ENCODE data around the gene SLC1A4.
"Not testable (repeated sequence)": the region's sequence is repeated elsewhere in the genome, so short reads cannot be mapped to it uniquely, and the experiment has no call there.

SLC1A4 gene

GRCh38 chr2:65023742-65024141, 34.5 kb downstream of the SLC1A4 start:
- DNase-seq (ENCODE audit: low read depth, low spot score), result no peak
- peak overlapping the region; percentile 73 for H3K27ac ChIP-seq

GRCh38 chr2:65024149-65024829, 35.1 kb downstream of the SLC1A4 start:
- H3K27ac ChIP-seq, result peak overlapping the region; percentile 73
- peak; percentile 27 for DNase-seq (ENCODE audit: low read depth, low spot score)

GRCh38 chr2:65025453-65026123, 36.4 kb downstream of the SLC1A4 start:
- H3K27ac ChIP-seq, result no peak overlapping the region
- DNase-seq (ENCODE audit: low read depth, low spot score), result no peak

- DNase-seq (ENCODE audit: low read depth, low spot score), result no peak
- H3K27ac ChIP-seq, result no peak overlapping the region
Observed at GRCh38 chr2:65026154-65026553, 37.0 kb downstream of the SLC1A4 start.

- H3K27ac ChIP-seq, result no peak overlapping the region
- no peak for DNase-seq (ENCODE audit: low read depth, low spot score)
Observed at GRCh38 chr2:65026704-65027464, 37.7 kb downstream of the SLC1A4 start.

- DNase-seq (ENCODE audit: low read depth, low spot score), result no peak
Observed at GRCh38 chr2:65027616-65028244, 38.5 kb downstream of the SLC1A4 start.

GRCh38 chr2:65030476-65031332, 41.5 kb downstream of the SLC1A4 start:
- no peak overlapping the region for H3K27ac ChIP-seq
- no peak for DNase-seq (ENCODE audit: low read depth, low spot score)

More at GRCh38 chr2:65027616-65028244, 38.5 kb downstream of the SLC1A4 start:
- no peak overlapping the region for H3K27ac ChIP-seq

GRCh38 chr2:65031341-65032018, 42.3 kb downstream of the SLC1A4 start:
- DNase-seq (ENCODE audit: low read depth, low spot score), result no peak
- no peak overlapping the region for H3K27ac ChIP-seq

GRCh38 chr2:65032019-65032975, 43.1 kb downstream of the SLC1A4 start:
- no peak overlapping the region for H3K27ac ChIP-seq
- no peak for DNase-seq (ENCODE audit: low read depth, low spot score)

- DNase-seq (ENCODE audit: low read depth, low spot score), result no peak
- no peak overlapping the region for H3K27ac ChIP-seq
Observed at GRCh38 chr2:65033178-65033577, 44.0 kb downstream of the SLC1A4 start.

GRCh38 chr2:65033667-65034066, 44.5 kb downstream of the SLC1A4 start:
- not testable (repeated sequence) for DNase-seq (ENCODE audit: low read depth, low spot score); H3K27ac ChIP-seq

GRCh38 chr2:65035351-65035943, 46.2 kb downstream of the SLC1A4 start:
- DNase-seq (ENCODE audit: low read depth, low spot score), result no peak
- H3K27ac ChIP-seq, result no peak overlapping the region

- no peak for DNase-seq (ENCODE audit: low read depth, low spot score)
- no peak overlapping the region for H3K27ac ChIP-seq
Observed at GRCh38 chr2:65037178-65037577, 48.0 kb downstream of the SLC1A4 start.

GRCh38 chr2:65039640-65040039, 50.4 kb downstream of the SLC1A4 start:
- no peak overlapping the region for H3K27ac ChIP-seq
- no peak for DNase-seq (ENCODE audit: low read depth, low spot score)

- no peak overlapping the region for H3K27ac ChIP-seq
- DNase-seq (ENCODE audit: low read depth, low spot score), result peak; percentile 43
Observed at GRCh38 chr2:65040400-65041261, 51.4 kb downstream of the SLC1A4 start.

- no peak overlapping the region for H3K27ac ChIP-seq
- no peak for DNase-seq (ENCODE audit: low read depth, low spot score)
Observed at GRCh38 chr2:65043001-65043400, 53.8 kb downstream of the SLC1A4 start.

Data from epithelial cell of prostate (primary cell).